GM18873 (cell line): ENCODE results near the gene DLL1.

ENCODE experiments used
- ATAC-seq: cut with Tn5 transposase; IDR thresholded peaks from one replicate; pipeline ENCODE4 v1.9.1; 2021; ENCODE audit warnings: mild to moderate bottlenecking, moderate library complexity, moderate number of reproducible peaks; ENCODE audit not compliant: unreplicated experiment, low FRiP score

The DLL1 gene

DNA sequence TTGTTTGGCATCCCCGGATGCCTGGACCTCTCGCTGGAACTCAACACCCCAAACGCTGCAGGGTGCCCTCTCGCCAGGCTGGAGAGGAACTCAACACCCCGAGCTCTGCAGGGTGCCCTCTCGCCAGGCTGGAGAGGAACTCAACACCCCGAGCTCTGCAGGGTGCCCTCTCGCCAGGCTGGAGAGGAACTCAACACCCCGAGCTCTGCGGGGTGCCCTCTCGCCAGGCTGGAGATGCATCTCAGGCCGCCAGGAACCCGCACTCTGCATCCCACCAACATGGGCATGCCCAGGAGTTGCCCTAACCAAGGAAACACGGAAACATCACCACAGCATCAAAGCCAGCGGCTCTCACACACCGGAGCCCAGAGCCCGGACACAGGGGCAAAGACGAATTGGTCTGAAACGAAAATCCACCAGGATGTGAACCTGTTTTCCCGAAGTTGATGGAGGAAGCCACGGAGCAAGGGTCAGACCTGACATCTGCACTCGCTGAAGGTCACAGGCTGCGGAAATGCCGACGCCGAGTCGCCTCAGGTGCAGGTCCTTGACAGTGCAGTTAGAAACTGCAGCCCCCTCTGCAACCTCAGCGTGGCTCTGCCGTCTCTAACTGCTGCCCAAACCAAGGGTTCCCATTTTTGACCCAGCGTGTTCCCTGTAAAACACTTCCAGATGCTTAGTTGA lies 37.5 kb downstream of the DLL1 start:
- ATAC-seq, result no peak

DNA sequence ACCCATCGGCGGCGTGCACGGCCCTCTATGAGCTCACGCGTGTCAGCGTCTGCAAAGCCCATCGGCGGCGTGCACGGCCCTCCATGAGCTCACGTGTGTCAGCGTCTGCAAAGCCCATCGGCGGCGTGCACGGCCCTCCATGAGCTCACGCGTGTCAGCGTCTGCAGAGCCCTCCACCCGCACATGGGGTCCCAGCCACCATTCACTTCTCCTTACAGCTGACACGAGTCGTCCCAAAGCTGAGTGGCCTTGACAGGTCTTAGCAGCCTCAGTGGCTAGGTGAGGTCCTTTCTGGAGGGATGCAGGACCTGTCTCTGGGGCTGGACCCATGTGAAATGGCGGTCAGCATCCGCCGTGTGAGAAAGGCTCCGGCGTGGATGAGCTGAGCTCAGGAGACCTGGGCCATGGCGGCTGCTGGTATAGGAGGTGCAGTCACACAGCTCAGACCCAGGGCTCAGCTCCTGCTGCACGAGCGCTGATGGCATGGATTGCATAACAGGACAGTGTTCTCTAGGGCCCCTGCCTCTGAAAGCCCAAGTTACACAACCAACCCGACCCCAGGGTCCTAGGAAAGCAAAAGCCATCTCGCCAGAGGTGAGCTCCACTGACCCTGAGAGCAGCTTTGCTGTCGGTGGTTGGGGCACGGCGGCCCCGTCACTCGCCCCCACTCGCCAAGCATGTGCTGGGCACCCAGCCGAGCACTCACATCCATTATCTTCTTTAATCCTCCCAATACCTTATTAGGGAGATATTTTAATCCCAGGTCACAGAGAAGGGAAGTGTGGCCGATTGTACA lies 38.9 kb downstream of the DLL1 start:
- no peak for ATAC-seq

- ATAC-seq, result no peak
Measured at GRCh38 chr6:170250981-170251775, 39.7 kb downstream of the DLL1 start.

- no peak for ATAC-seq
Measured at GRCh38 chr6:170250455-170250854, 40.4 kb downstream of the DLL1 start.

DNA sequence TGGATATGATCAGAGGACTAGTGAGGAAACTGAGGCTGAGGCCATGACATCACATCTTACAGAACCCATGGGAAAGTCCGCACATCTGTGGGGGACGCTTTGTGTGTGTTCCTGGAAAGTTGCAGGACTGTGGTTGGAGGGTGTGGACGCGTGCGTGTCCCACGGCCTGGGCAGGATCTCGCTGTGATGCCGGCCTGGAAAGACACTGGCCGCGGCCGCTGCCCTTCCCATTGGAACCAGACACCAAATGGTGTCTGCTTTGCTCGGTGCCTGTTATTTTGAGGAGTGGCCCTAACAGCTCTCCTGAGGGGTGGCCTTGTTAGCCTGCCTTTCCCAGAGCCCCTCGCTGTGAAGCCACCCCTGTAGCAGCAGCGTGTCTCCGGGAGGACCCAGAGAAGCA lies 41.1 kb downstream of the DLL1 start:
- no peak for ATAC-seq

- no peak for ATAC-seq
Measured at GRCh38 chr6:170248861-170249600, 41.8 kb downstream of the DLL1 start.

GRCh38 chr6:170248111-170248805 lies 42.6 kb downstream of the DLL1 start:
- ATAC-seq, result no peak

GRCh38 chr6:170247178-170247701 lies 43.6 kb downstream of the DLL1 start:
- ATAC-seq, result no peak

DNA sequence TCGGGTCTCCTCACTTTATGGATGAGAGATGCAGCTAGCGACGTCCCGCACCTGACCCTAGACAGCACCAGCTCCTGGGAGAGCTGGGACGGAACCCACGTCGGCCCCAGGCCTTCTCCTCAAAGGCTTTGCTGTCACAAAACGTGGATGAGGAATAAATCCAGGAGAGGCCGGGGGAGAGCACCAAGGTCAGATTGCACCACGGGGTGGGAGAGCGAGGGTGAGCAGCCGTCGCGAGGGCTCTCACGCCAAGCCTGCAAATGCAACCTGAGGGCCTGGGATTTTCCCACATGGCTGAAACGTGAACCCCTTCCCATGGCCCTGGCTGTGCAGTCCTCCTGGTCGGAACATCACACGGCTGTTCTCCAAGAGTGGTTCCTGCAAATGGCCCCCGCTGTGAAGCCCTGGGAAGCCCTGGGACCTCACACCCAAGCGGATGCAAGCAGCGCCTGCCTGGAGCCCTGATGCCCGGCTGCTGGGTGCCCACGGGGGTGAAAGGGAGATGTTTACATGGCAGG lies 45.3 kb downstream of the DLL1 start:
- ATAC-seq, result no peak

- no peak for ATAC-seq
Measured at GRCh38 chr6:170244721-170245474, 46.0 kb downstream of the DLL1 start.

DNA sequence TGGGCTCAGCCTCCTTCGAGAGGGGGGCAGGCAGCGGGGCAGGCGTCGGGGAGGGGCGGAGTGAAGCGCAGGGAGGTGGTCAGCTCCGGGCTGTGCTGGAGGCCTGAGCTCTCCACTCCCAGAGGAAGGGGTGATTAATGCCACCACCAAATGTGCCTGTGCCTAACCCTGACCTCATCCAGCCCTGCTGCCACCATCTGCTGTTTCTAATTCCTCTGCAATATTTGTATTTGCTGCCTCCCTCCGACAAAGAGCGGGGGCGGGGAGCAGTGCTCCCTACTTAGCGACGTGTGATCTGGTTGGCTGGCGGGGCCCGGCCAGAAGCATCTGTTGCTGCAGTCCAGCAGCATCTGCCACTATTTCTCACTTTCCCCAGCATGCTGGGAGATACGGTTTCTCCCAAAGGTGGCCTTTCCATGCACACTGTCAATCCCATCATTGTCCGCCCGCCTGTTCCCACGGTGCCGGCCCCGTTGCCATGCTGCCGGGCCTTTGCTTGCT lies 47.0 kb downstream of the DLL1 start:
- ATAC-seq, result no peak

DNA sequence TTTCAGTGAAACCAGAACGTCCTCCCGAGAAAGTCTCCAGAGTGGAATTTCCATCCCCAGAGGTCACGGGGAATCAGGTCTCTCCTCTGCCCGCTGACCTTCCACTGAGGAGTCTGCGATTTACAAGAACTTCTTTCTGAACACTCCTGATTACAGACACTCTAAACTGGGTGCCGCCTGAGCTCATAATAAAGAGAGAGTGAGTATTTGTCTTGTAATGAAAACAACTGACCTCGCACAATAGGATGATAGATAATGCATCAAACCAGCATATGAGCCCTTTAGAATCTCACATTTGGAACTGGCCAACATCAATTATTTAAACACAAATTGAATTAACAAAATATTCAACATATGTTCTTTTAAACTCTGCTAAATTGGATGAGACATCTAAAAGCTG lies 47.5 kb downstream of the DLL1 start:
- ATAC-seq, result no peak

- no peak for ATAC-seq
Measured at GRCh38 chr6:170238741-170239565, 51.9 kb downstream of the DLL1 start.

- no peak for ATAC-seq
Measured at GRCh38 chr6:170237999-170238740, 52.7 kb downstream of the DLL1 start.

- ATAC-seq, result no peak
Measured at GRCh38 chr6:170236131-170236836, 54.6 kb downstream of the DLL1 start.

GRCh38 chr6:170235391-170236125 lies 55.3 kb downstream of the DLL1 start:
- ATAC-seq, result no peak
